DND-41 (cell line): ENCODE data around the gene TMEM231.

Experiments used
- CTCF ChIP-seq: IDR thresholded peaks from 2 replicates; pipeline ENCODE4 v1.5.1; 2012; ENCODE audit warnings: borderline replicate concordance, low read length, moderate library complexity, mild to moderate bottlenecking; ENCODE audit not compliant: poor library complexity, severe bottlenecking; ENCODE audit errors: extremely low read depth
- EZH2 ChIP-seq: IDR thresholded peaks from 3 replicates; pipeline ENCODE4 v1.6.1; 2012; ENCODE audit warnings: borderline replicate concordance, low read depth, mild to moderate bottlenecking, moderate library complexity, low read length, inconsistent platforms; ENCODE audit not compliant: severe bottlenecking

- TF ChIP-seq CTCF (no peak), EZH2 (no peak)
Measured at GRCh38 chr16:75588716-75589115, 32.7 kb upstream of the TMEM231 start.
